CD14-positive monocyte (primary cell): ENCODE results near the gene CPLANE2. TPM values are rescaled to one million over a fixed set of nuclear protein-coding genes. Genes with fewer than 3 reads are reported as not detected.

ENCODE experiments used
- DNase-seq, 3 donors: peaks; one replicate each; pipeline ENCODE4 v3.0.0-alpha.2; 2011 to 2022
- H2AFZ ChIP-seq: 2 replicates; pipeline ENCODE4 v1.6.0; 2012; ENCODE audit warnings: mild to moderate bottlenecking, low read depth, low read length, inconsistent platforms; ENCODE audit not compliant: insufficient read depth, poor library complexity, severe bottlenecking
- H3K27ac ChIP-seq, 2 donors: 1 replicate in 1 of 2; 2 replicates in 1 of 2; pipeline ENCODE4 v1.5.1; 2012 to 2013; ENCODE audit warnings: low read length in 2 of 2, control low read depth in 1 of 2, inconsistent platforms in 1 of 2, low read depth in 1 of 2, mild to moderate bottlenecking in 1 of 2
- H3K27me3 ChIP-seq, 2 donors: one replicate each; pipeline versions ENCODE4 v1.6.0 to v1.6.1; 2011 to 2013; ENCODE audit warnings: low read length in 2 of 2; ENCODE audit not compliant: control insufficient read depth in 2 of 2, insufficient read depth in 2 of 2
- H3K36me3 ChIP-seq, 2 donors: replicated peaks in 1 of 2; 1 replicate in 1 of 2; 2 replicates in 1 of 2; pipeline versions ENCODE4 v1.5.1 to v1.6.1; 2012 to 2013; ENCODE audit warnings: low read length in 2 of 2, control low read depth in 1 of 2, inconsistent platforms in 1 of 2, mild to moderate bottlenecking in 1 of 2; ENCODE audit not compliant: insufficient read depth in 2 of 2, control insufficient read depth in 1 of 2
- H3K4me1 ChIP-seq, 2 donors: 1 replicate in 1 of 2; 2 replicates in 1 of 2; pipeline versions ENCODE4 v1.5.1 to v1.6.1; 2012 to 2013; ENCODE audit warnings: low read length in 2 of 2, control low read depth in 1 of 2, inconsistent platforms in 1 of 2, mild to moderate bottlenecking in 1 of 2, moderate library complexity in 1 of 2; ENCODE audit not compliant: insufficient read depth in 2 of 2, control insufficient read depth in 1 of 2
- H3K4me2 ChIP-seq: replicated peaks from 2 replicates; pipeline ENCODE3; 2012; ENCODE audit warnings: low read length, moderate library complexity, mild to moderate bottlenecking; ENCODE audit not compliant: poor library complexity, severe bottlenecking; ENCODE audit errors: extremely low read depth
- H3K4me3 ChIP-seq, 3 experiments: fragments of 200-600 bp in 1 of 3; sonication (generic) in 1 of 3; replicated peaks in 1 of 3; 1 replicate in 2 of 3; 2 replicates in 1 of 3; pipeline ENCODE4 v1.5.1; 2011 to 2013; ENCODE audit warnings: low read length in 3 of 3, mild to moderate bottlenecking in 3 of 3, control low read depth in 2 of 3, low read depth in 2 of 3, inconsistent platforms in 1 of 3, moderate library complexity in 1 of 3
- H3K79me2 ChIP-seq: 2 replicates; pipeline ENCODE4 v1.6.0; 2012; ENCODE audit warnings: mild to moderate bottlenecking, control low read depth, inconsistent platforms, low read length, moderate library complexity; ENCODE audit not compliant: insufficient read depth
- H3K9ac ChIP-seq: 2 replicates; pipeline ENCODE4 v1.6.0; 2017; ENCODE audit warnings: low read length, mild to moderate bottlenecking; ENCODE audit not compliant: insufficient read depth, poor library complexity, severe bottlenecking
- H3K9me3 ChIP-seq, 2 donors: replicated peaks in 1 of 2; 1 replicate in 1 of 2; 2 replicates in 1 of 2; pipeline versions ENCODE4 v1.5.1 to v1.6.1; 2012 to 2013; ENCODE audit warnings: low read length in 2 of 2, control low read depth in 1 of 2; ENCODE audit not compliant: control insufficient read depth in 1 of 2, insufficient read depth in 1 of 2
- H4K20me1 ChIP-seq: 2 replicates; pipeline ENCODE4 v1.6.0; 2012; ENCODE audit warnings: mild to moderate bottlenecking, low read length, control low read depth, moderate library complexity; ENCODE audit not compliant: insufficient read depth
- H3K27ac Mint-ChIP-seq, 7 donors: one replicate each; pipeline ENCODE4 v1.8.0; 2020; ENCODE audit warnings: mild to moderate bottlenecking in 7 of 7, mixed read lengths in 7 of 7, moderate library complexity in 6 of 7, inconsistent platforms in 2 of 7
- H3K27me3 Mint-ChIP-seq, 3 donors: one replicate each; pipeline ENCODE4 v1.8.0; 2021 to 2022; ENCODE audit warnings: low read depth in 3 of 3, mild to moderate bottlenecking in 3 of 3, mixed read lengths in 3 of 3, moderate library complexity in 3 of 3, inconsistent platforms in 1 of 3
- H3K36me3 Mint-ChIP-seq, 2 donors: one replicate each; pipeline ENCODE4 v1.8.0; 2020; ENCODE audit warnings: mixed read lengths in 2 of 2, inconsistent platforms in 1 of 2, mild to moderate bottlenecking in 1 of 2
- H3K4me1 Mint-ChIP-seq: one replicate; pipeline ENCODE4 v1.8.0; 2020; ENCODE audit warnings: mild to moderate bottlenecking, mixed read lengths
- H3K4me3 Mint-ChIP-seq, 2 donors: one replicate each; pipeline ENCODE4 v1.8.0; 2020; ENCODE audit warnings: mild to moderate bottlenecking in 2 of 2, mixed read lengths in 2 of 2, moderate library complexity in 1 of 2
- H3K9me3 Mint-ChIP-seq, 7 donors: one replicate each; pipeline ENCODE4 v1.8.0; 2020 to 2022; ENCODE audit warnings: mixed read lengths in 7 of 7, mild to moderate bottlenecking in 6 of 7, moderate library complexity in 6 of 7, inconsistent platforms in 2 of 7
- CTCF ChIP-seq: fragments of 200-600 bp; IDR thresholded peaks from one replicate; pipeline ENCODE4 v1.8.0; 2022; ENCODE audit warnings: antibody characterized with exemption, mild to moderate bottlenecking
- WGBS: methylation state at CpG from one replicate; pipeline ENCODE4 v1.1.5; 2013; ENCODE audit warnings: missing lambda C conversion rate; ENCODE audit not compliant: insufficient coverage; 5-methylcytosine and 5-hydroxymethylcytosine counted together
- intact Hi-C, 2 donors: fragments of 100-400 bp; cut with micrococcal nuclease; formaldehyde crosslinking; loops; one replicate each; pipeline versions ENCODE4 v1.15.0 to v1.15.1; 2023
- polyA plus RNA-seq, 3 donors: library from polyadenylated mRNA; depleted of rRNA in 1 of 3; unstranded in 2 of 3; stranded (reverse) in 1 of 3; fragments of 300-500 nt in 2 of 3; fragments of >200 nt in 1 of 3; fragmentation: Illumina TruSeq in 2 of 3; gene quantifications; 1 replicate in 2 of 3; 2 replicates in 1 of 3; pipeline ENCODE4 v1.2.3, GENCODE V29; 2012 to 2021

CPLANE2 gene
- polyA plus RNA-seq, 3 donors = 0.54 to 1.7 (median 1.4) TPM

DNA sequence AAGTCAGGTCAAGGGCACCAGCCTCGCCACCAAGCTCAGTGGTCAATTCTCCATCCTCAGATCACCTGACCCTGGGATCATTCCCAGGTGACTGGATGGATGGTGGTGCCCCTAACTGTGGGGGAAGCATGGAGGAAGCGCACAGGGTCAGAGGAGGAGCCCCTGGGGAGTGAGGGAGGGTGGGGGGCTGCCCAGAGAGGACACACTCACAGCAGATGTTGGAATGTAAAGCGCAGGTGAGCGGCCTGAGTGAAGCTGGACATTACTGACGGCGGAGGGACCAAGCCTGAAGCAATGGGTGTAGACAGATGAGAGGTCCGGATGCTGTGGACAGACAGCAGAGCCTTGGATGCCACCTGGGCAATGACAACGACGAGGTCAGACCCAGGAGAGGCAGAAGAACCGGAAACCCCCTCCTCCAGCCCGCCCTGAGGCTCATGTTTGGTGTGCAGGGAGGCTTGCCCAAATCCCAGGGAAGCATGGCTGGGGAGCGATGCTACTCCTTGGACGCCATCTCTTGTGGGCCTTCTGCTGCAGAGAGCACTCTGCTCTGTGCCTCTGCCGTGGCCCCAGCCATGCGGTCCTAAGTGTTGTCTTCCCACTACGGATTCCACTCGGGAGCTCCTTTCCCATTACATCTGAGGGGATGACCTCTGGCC, 5.7 kb upstream of the CPLANE2 start:
- Histone ChIP-seq H3K4me3 (no peak overlapping the region), H3K4me2 (no peak overlapping the region), H2AFZ (no peak overlapping the region), H3K27me3 (no peaks in the 10 kb centered on the region), H3K79me2 (no peaks in the 10 kb centered on the region), H3K36me3 (peaks cover 15 to 22% of the 10 kb centered on the region in 2 donors), H3K9me3 (no peaks in the 10 kb centered on the region), H3K27ac (no peak overlapping the region), H4K20me1 (peaks cover 17% of the 10 kb centered on the region), H3K4me1 (peaks cover under 1 to 4% of the 10 kb centered on the region in 2 donors), H3K9ac (no peak overlapping the region)
- peaks cover 14 to 18% of the 10 kb centered on the region in 2 donors for H3K36me3 Mint-ChIP-seq
- peak overlapping the region in 1 of 7 donors; percentile 33 for H3K27ac Mint-ChIP-seq
- H3K4me1 Mint-ChIP-seq = peaks cover 4% of the 10 kb centered on the region
- intact Hi-C loops = loop anchor here (5.0 to 10.0 kb wide), 3 partner anchors 122 to 160 kb away; partner anchors contain the start of gene SZRD1 (in 1 of the 2)
- over 99% methylated on average over 14 of the region's 17 CpGs for WGBS
- no peak for DNase-seq
- no peak overlapping the region for H3K4me3 Mint-ChIP-seq
- peaks cover 0 to 2% (median 0%) of the 10 kb centered on the region in 3 donors for H3K27me3 Mint-ChIP-seq
- no peak for TF ChIP-seq CTCF
- H3K9me3 Mint-ChIP-seq = no peaks in the 10 kb centered on the region

- Mint-ChIP-seq H3K4me3 (no peak overlapping the region), H3K27me3 (peaks cover 0 to 2% (median 0%) of the 10 kb centered on the region in 3 donors), H3K4me1 (peaks cover 16% of the 10 kb centered on the region), H3K27ac (peak overlapping the region in 1 of 7 donors; percentile 2), H3K36me3 (peaks cover 3 to 5% of the 10 kb centered on the region in 2 donors), H3K9me3 (no peaks in the 10 kb centered on the region)
- Histone ChIP-seq H2AFZ (no peak overlapping the region), H3K79me2 (no peaks in the 10 kb centered on the region), H4K20me1 (peaks cover 16% of the 10 kb centered on the region), H3K9me3 (no peaks in the 10 kb centered on the region), H3K27ac (no peak overlapping the region), H3K27me3 (no peaks in the 10 kb centered on the region), H3K36me3 (peaks cover 3 to 7% of the 10 kb centered on the region in 2 donors), H3K9ac (no peak overlapping the region), H3K4me2 (no peak overlapping the region), H3K4me1 (peaks cover 15 to 17% of the 10 kb centered on the region in 2 donors), H3K4me3 (no peak overlapping the region)
- 90% methylated on average over 5 of the region's 10 CpGs for WGBS
- DNase-seq = no peak
- intact Hi-C loops = loop anchor here (5.0 to 10.0 kb wide), 3 partner anchors 124 to 159 kb away; partner anchors contain the start of gene SZRD1 (in 1 of the 2)
- TF ChIP-seq CTCF = no peak
Observed at GRCh38 chr1:16241221-16241708, 4.3 kb upstream of the CPLANE2 start.
